ENCODE data around the gene ASNSD1. TPM values are rescaled to one million over a fixed set of nuclear protein-coding genes. Genes with fewer than 3 reads are reported as not detected.

Gene ASNSD1
- 62.7 and 64.5 TPM in 2 replicates for total RNA-seq

DNA sequence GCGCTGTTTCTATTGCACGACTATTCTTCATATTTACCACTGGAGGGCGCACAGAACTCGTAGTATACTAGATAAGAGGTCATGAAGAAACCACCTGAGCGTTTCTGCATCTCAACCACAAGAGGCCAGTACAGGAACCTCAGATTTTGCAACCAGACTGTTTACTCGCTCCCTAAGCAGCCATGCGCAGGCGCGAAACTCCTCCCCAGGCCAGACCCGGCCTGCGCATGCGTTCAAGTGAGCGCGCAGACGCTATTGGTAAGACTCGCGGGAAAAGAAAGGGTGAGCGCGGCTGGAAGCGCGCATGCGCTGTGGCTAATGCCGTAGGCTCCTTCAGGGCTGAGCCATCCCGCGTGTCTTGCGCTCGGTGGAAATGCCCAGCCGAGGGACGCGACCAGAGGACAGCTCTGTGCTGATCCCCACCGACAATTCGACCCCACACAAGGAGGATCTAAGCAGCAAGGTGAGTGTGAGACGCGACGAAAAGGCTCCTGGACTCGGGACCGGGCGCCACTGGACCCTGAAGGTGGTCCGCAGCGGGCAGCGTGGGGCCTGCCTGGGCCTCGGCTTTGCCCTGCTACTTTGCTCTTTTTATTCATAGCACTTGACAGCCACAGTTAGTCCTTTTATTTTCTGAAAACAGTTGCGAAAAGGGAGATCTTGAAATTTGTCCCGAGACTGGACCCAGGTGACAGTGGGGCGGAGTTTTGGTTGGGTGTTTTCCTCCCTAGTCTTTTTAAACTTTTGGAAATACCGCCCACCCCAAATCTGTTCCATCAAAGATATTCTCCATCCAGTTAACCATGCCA lies at the start of gene ASNSD1:
Gene ASNSD1, plus strand, starts transcription at position 312 of the 809 bp plus-strand sequence. CDS start 4,674 bp downstream, outside the sequence.

GRCh38 chr2:189674374-189675112 lies 13.3 kb downstream of the ASNSD1 start, which contains the start of gene ANKAR:
TSS of gene ANKAR (plus strand) at chr2:189674670. CDS start at chr2:189676491, 1,821 bp downstream.

Other genes starting within 250 kb of the ASNSD1 start
- 42.5 and 59.9 TPM in 2 replicates for gene WDR75, start 220.0 kb upstream of the ASNSD1 start, total RNA-seq
- gene SLC40A1, start 80.7 kb upstream of the ASNSD1 start, total RNA-seq: 8.2 and 20.2 TPM in 2 replicates
- gene ANKAR, start 13.2 kb downstream of the ASNSD1 start, total RNA-seq: 4.2 and 5.0 TPM in 2 replicates
- gene OSGEPL1, start 101.3 kb downstream of the ASNSD1 start, total RNA-seq: 9.9 and 11.3 TPM in 2 replicates
- gene ORMDL1, start 122.9 kb downstream of the ASNSD1 start, total RNA-seq: 60.5 and 80.5 TPM in 2 replicates
- 30.5 and 33.3 TPM in 2 replicates for gene PMS1, start 123.0 kb downstream of the ASNSD1 start, total RNA-seq

Measured in smooth muscle cell of the umbilical artery (primary cell).